Subcutaneous adipose tissue (tissue), 4 donors: ENCODE data around the gene CNDP1. TPM values are rescaled to one million over a fixed set of nuclear protein-coding genes. Genes with fewer than 3 reads are reported as not detected.

Experiments used
- total RNA-seq, 4 donors: library from RNA; depleted of rRNA; stranded (reverse); fragments of >200 nt; gene quantifications; one replicate each; pipeline ENCODE4 v1.1.0, GENCODE V29; 2016
- TF ChIP-seq, protein P1 (sequence below): fragments of 450-650 bp; IDR thresholded peaks from one replicate; pipeline ENCODE4 v1.5.1; 2016; ENCODE audit warnings: low read depth, mild to moderate bottlenecking, control low read depth, antibody characterized with exemption, moderate library complexity

CNDP1 gene
- total RNA-seq, 4 donors from 2014 or later, result 1.1 TPM; not detected in 3

DNA sequence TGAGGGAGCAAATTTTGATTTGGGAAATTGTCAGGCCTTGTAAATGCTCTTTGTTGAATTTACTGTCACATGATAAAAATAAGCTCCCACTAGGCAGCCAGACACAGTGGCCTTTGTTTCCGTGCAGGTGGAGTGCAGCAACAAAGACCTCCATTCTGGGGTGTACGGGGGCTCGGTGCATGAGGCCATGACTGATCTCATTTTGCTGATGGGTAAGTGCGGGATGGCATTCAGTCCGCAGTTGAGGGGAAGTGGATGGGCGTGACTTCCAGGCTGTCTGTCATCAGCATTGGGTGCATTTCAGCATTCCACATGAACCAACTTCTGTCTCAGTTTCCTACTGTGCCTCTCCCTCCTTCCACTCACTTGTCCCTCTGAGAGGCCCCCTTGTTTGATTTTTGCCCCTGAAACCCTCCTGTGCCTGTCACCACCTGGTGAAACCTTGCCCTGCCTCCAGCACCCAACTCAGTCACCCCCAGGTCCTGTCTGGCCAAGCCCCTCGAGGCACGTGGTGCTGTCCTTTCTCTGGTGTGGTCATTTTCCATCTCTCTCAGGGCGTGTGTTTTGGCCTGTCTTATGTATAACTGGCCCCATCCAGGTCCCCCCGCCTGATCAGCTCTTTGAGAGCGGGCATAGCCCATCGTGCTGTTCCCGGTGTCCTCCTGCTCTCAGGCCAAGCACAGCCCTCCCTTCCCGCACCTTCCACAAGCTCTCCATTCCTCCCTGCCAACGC lies 21.8 kb upstream of the CNDP1 start:
- TF ChIP-seq, protein P1, sequence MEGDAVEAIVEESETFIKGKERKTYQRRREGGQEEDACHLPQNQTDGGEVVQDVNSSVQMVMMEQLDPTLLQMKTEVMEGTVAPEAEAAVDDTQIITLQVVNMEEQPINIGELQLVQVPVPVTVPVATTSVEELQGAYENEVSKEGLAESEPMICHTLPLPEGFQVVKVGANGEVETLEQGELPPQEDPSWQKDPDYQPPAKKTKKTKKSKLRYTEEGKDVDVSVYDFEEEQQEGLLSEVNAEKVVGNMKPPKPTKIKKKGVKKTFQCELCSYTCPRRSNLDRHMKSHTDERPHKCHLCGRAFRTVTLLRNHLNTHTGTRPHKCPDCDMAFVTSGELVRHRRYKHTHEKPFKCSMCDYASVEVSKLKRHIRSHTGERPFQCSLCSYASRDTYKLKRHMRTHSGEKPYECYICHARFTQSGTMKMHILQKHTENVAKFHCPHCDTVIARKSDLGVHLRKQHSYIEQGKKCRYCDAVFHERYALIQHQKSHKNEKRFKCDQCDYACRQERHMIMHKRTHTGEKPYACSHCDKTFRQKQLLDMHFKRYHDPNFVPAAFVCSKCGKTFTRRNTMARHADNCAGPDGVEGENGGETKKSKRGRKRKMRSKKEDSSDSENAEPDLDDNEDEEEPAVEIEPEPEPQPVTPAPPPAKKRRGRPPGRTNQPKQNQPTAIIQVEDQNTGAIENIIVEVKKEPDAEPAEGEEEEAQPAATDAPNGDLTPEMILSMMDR, result no peak

DNA sequence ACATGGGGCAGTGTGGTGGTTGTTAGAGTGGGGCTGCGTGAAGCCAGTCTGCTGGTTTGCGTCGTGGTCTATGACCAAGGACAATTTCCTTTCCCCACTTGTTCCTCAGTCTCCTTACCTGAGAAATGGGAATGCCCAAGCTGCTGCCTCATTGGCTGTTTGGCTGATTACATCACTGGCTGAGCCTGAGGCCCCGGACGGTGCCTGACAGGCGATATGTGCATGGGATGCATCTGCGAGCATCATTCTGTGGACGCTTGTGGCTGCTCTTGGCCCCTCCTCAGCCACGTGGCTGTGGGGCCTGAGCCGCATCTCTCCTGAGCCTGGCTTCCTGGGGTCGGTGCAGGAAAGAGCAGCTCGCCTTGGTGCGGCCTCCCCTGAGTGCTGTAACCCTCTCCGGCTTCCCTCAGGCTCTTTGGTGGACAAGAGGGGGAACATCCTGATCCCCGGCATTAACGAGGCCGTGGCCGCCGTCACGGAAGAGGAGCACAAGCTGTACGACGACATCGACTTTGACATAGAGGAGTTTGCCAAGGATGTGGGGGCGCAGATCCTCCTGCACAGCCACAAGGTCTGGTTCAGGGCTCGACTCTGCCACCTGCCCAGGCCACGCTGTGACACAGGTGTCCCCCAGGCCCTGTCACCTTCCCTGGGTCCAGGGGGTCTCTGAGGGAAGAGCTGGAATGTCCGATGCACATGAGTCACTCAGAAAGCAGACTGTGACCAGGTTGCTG lies 21.0 kb upstream of the CNDP1 start:
- TF ChIP-seq, protein P1, result no peak

DNA sequence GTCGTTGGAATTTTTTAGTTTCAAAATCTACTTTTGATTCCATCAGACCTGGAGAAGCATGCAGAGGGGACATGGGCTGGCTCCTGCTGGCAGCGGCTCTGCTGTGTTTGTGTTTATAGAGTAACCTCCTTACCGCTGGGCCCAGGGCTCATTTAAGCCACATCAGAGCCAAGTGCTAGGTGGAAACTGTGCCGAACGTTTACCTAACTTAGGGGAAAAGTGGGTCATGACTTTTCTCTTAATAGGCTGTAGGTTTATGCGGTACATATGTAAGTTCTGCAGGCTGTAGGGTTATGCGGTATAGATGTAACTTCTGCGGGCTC lies 20.5 kb upstream of the CNDP1 start:
- TF ChIP-seq, protein P1, result no peak

DNA sequence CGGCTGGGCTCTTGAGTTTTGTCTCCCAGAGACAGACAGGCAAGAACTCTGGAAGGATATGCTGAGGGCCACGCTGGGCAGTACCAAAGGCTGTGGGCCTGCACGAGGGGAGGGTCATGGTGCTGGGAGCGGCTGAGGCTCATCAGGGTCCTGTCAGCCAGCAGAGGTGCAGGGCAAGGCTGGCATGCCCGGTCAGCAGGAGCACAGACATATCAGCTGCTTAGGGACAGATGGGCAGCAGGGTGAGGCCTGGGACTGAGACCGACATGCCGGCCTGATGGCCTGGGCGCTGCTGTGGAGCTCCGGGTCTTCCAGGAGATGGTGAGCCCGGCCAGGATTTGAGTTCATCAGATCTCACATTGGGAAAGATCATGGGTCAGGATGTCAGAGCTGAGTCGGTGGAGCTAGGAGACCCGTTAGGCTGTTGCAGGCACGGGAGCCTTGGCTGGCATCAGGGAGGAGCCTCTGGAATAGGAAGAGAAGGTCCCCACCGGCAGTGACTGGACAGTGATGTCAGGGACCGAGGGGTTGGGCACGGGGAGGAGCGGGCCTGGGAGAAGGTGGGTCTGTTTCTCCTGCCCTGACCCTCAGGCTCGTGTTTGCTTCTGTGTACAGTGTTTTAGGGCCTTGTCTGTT lies 19.3 kb upstream of the CNDP1 start:
- TF ChIP-seq, protein P1, result no peak

DNA sequence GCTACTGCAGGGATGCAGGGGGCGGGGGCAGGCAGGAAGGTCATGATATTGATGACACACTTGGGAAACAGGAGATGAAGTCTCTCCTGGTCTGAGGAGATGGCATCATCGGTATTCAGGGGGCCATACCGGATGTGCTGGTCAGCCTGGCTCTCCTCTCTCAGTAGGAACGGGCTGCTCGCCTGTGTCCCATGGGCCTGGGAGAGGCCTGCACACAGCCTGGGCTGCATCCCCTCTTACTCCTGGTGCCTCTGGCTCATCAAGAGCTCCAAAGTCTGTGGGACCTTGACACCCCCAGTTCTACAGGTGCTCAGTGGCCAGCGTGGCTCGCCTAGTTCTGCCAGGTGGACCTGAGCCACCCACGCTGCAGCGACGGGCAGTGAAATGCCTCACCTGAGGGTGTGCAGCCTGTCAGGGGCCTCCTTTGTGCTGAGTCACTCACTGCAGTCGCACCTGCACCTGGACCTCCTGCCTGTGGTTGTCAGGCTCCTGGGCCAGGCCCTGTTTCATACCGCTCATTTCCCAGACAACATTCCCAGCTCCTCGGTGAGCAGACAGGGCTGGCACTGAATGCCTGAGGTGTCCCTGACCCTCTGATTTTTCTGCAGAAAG lies 18.6 kb upstream of the CNDP1 start:
- TF ChIP-seq, protein P1, result no peak

DNA sequence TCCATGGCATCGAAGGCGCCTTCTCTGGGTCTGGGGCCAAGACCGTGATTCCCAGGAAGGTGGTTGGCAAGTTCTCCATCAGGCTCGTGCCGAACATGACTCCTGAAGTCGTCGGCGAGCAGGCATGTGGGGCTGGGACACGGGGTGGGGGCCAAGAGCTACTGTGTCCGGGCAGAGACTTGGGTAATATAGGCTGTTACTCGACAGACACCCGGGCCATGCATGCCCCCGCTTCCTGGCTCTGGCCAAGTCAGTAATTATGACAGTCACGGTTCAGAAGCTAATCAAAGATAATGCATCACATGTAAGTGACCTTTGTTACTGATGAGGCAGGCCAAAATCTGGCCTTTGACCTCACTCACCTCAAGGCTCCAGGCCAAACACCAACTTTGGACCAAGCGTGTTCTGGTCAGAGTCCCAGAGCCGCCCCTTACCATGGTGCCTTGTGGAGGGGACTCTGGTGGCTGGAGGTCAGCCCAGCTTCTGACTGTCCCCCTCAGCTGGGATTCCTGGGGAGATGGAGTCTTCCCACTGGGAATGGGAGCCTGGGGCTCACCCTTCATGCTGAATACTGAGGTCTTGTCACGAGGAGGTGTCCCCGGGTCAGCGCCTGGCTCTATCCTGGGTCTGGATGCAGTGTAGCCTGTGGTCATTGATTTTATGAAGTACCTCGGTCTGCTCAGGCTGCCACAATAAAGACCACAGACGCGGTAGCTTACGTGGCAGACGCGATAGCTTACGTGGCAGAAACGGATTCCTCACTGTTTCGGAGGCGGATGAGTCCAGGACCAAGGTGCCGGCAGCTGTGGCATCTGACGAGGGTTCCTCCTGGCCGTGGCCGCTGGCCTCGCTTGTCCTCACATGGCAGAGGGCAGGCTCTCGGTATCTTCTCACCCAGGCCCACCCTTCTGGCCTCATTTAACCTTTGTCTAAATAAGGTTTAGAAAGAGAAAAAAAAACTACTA lies 17.7 kb upstream of the CNDP1 start:
- TF ChIP-seq, protein P1, result no peak
